ENCODE measurements around the gene PRDX3.
"Not testable (repeated sequence)": the region's sequence is repeated elsewhere in the genome, so short reads cannot be mapped to it uniquely, and the experiment has no call there.

PRDX3 gene

DNA sequence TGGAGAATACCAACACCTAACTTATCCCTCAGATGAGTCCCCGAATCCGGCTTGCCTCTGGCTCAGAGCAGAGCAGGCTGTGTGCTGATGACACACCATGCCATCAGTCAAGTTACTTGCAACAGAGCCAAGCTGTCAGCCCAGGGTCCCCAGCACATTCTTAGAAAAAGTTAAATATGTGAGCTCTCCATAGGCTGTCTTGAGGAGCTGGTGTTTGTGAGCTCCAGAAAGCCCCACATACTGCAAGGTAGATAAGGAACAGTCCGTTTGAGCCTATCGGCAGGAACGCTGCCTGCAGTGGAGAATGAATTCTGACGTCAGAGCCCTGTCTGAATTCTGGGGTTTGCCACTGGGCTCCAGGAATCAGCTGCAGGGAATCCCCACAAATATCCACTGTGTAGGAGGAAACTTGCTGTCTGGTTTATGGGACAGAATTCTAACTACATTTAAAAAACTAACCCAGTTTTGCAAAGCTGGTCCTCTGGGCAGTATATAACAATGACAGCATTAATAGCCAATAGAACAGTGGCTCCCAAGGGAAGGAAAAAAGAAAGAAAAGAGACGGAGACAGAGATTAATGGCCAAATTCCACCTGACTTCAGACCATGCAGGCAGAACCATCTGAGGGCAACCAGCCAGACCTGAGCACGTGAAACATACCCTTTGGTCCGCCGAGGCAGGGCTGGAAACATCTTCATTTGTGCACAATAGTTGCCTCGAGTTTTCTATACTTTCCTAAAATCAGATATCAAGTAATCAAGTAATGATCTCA is 16.7 kb downstream of the PRDX3 start:
- no peak for FAIRE-seq

DNA sequence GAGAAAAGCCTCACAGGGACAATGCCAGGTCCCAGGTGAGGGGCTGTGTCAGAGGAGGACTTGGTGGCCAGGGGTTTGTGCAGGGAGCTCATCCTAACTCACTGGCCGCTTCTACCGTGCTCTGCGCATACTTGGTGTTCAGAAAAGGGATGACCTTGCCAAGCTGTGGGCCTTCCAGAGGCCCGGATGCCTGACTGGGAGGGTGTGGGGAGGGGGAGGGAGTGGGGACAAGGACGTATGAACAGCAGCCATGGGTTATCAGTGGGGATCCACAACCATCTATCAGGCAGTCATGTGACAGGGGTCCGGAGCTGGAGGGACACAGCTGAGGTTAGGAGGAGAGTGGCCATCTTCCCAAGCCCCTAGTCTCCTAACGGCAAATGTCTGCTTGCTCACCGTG is 19.3 kb downstream of the PRDX3 start:
- FAIRE-seq = no peak

DNA sequence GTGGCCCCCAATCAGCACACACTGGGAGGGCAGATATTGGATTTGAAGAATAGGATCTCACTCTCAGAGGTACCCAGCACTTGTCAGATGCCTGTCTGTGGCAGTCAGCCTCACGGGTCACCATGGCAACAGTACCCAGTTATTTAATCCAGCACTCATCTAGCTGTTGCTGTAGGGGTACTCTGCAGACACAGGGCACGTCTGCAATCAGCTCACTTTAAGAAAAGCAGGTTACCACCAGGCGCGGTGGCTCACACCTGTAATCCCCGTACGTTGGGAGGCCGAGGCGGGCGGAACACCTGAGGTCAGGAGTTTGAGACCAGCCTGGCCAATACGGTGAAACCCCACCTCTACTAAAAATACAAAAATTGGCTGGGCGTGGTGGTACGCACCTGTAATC is 25.0 kb downstream of the PRDX3 start:
- no peak for FAIRE-seq

DNA sequence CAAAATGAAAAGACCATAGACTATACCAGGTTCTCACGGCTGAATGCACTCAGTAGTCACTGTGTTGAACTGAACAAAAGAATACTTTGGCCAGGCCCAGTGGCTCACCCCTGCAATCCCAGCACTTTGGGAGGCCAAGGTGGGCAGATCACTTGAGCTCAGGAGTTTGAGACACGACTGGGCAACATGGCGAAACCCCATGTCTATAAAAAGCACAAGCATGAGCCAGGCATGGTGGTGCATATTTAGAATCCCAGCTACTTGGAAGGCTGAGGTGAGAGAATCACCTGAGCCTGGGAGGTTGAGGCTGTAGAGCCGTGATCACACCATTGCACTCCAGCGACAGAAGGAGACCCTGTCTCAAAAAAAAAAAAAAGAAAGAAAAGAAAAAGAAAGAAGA is 25.6 kb downstream of the PRDX3 start:
- no peak for FAIRE-seq

DNA sequence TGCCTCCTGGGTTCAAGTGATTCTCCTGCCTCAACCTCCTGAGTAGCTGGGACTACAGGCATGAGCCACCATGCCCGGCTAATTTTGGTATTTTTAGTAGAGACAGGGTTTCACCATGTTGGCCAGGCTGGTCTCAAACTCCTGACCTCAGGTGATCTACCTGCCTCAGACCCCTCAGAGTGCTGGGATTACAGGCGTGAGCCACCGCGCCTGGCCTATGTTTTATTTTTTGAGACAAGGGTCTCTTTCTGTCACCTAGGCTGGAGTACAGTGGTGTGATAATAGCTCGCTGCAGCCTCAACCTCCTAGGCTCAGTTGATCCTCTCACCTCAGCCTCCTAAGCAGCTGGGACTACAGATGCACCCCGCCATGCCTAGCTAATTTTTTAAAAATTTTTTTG is 27.0 kb downstream of the PRDX3 start:
- FAIRE-seq = not testable (repeated sequence)

DNA sequence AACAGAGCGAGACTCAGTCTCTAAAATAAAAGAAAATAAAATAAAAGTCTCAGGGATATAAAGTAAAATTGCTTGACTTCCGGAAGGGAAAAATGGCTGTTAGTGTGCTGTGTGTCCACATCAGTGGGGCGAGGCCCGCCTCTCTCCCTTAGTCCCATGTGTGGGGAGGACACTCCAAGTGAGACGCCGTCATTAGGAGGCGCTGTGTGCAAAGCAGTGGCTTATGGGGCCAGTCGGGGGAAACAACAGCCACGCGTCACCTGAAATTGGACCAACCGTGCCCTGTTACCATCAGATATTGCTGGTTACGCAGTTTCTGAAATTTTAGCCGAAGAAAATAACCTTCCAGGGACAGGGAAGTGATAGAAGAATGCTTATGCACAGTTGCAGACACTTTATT is 28.9 kb downstream of the PRDX3 start:
- FAIRE-seq = no peak

DNA sequence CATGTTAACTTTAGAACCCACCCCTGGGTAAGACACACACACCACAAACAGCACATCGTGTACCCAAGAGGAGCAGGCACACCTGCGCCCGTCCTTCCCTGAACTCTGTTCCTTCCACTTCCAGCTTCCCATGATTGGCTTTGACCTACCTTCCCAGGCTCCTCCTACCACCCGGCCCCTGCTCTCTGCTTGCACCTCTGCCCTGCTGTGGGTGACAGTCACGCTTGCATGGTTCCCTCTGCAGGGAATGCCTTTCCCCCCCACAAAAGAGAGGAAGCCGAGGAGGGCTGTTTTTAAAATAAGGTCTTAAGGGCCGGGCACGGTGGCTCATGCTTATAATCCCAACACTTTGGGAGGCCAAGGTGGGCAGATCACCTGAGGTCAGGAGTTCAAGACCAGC is 29.5 kb downstream of the PRDX3 start:
- no peak for FAIRE-seq

DNA sequence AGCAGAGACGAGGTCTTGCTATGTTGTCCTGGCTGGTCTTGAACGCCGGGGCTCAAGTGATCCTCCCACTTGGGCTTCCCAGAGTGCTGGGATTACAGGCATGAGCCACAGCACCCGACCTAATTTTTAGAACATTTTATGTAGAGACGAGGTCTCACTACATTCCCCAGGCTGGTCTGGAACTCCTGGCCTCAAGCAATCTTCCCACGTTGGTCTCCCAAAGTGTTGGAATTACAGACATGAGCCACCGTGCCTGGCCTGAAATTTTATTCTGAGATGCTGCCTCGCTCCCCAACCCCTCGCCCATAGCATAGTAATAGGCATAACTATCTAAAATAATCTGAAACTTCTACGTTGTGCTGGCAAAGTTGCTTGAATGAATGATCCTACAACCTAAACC is 35.0 kb downstream of the PRDX3 start:
- no peak for FAIRE-seq

DNA sequence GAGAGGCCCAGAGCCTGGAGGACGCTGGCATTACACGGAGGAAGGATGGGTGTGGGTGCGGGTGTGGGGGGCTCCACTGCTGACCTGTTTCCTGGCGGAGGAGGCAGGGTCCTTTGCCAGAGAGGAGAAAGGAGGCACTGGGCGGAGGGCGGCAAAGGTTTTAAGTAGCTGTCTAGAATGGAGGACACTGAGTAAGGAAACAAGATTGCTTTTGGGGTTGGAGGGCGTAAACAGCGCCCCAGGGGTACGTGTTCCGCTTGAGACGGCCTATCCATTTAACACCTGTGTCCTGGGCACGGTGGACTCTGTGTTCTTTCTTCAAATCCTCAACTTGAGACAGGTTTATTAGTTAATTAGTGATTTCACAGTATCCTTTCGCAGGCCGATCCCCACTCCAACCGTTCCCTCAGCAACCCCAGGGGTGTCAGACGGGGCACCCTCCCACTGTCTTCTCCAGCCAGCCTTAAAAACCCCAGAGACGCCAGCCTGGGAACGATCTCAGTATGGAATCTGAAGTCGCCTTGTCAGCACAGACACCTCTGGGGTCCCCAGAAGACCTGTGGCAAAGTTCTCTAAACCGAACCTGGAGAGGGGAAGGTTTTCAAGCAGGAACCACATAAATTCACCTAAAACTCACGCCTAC is 37.9 kb downstream of the PRDX3 start:
- FAIRE-seq = no peak

DNA sequence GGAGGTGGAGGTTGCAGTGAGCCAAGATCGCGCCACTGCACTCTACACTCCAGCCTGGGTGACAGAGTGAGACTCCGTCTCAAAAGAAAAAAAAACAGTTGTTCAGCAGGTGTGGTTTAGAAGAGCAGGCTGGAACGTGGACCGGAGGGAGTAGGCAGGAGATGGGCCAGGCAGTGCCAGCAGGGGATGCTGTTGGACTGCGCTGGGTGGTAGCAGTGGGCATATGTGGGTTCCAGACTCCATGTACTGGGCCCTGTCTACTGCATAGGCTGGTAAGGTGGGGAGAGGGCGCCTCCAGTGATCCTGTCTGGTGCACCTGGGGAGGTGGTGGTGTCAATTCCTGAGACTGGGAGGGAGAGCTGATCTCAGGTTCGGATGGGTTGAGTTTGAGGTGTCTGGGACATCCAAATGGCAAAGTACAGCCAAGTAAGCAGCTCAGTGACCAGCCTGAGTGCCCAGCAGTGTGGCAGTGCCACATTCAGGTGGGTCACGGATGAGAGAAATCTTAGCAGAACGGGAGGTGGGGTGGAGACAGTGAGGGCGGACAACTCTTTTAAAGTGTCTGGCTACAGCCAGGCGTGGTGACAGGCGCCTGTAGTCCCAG is 39.0 kb downstream of the PRDX3 start:
- FAIRE-seq = no peak

DNA sequence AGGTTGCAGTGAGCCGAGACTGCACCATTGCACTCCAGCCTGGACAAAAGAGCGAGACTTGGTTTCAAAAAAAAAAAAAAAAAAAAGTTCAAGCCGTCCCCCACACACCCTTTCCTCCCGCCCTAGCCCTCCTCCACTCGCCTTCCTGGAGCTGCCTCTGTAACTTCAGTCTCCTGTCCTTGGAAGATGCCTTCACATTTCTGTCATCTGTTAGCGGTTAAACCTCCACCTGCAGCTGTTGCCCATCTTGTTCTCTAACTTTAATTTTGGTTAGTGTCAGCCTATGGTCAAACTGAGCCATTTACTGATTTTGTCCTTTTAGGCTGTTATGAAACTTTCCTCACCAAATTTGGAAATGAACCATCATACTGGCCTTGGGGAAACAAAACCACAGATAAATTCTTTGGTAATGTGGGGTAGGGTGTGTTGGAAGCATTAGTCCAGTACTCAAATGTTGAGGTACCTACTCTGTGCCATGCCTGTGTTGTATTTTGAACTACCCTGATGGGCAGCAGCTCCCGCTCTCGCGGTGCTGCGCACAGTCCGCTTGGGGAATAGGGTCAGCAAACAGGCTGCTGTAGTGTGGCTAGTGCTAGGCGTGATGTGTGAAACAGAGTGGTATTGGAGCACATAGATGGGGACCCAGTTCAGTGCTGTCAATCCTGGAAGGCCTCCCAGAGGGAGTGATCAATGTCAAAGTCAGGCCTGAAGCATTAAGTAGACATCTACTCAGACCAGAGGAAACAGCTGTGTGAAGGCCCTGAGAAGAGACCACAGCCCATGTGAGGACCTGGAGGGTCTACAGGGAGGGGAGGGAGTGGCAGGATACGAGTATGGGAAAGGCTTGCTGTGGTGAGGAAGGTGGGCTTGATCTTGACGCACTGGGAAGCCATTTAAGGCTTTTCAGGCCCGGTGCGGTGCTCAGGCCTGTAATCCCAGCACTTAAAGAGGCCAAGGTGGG is 40.0 kb downstream of the PRDX3 start:
- no peak for FAIRE-seq

DNA sequence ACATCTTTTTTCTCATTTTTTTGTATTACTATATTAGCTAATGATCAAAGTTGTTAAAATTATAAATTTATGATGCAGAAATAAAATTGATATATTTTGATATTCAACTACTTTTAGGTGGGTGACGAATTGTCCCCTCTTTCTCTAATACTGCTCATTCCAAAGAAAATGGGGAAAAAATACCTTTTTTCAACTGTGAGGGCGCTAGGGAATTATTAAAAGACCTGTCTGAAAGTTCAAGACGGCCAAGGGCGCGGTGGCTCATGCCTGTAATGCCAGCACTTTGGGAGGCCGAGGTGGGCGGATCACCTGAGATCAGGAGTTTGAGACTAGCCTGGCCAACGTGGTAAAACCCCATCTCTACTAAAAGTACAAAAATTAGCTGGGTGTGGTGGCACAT is 40.7 kb downstream of the PRDX3 start:
- not testable (repeated sequence) for FAIRE-seq

DNA sequence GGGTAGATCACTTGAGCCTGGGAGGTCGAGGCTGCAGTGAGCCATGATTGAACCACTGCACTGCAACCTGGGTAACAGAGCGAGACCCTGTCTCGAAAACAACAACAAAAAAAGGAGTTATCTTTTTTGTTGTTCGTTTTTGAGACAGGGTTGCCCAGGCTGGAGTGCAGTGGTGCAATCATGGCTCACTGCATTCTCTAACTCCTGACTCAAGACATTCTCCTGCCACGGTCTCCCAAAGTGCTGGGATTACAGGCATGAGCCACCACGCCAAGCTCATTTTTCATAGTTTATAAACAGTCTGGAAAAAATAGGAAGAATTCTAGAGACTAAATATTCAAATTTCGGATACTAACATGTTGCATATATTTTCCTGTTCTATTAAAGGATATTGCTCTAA is 42.5 kb downstream of the PRDX3 start:
- FAIRE-seq = no peak

DNA sequence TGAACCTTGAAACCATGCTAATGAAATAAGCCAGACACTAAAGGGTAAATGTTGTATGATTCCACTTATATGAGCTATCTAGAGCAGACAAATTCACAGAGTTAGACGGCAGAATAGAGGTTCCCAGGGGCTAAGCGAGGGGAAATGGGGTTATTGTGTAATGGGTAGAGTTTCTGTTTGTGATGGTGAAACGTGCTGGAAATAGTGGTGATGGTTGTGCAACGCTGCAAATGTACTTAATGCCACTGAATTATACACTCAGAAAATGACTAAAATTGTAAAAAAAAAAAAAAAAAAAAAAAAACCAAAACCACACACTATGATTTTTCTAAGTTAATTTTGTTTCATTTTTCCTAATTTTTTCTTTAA is 43.1 kb downstream of the PRDX3 start:
- no peak for FAIRE-seq

DNA sequence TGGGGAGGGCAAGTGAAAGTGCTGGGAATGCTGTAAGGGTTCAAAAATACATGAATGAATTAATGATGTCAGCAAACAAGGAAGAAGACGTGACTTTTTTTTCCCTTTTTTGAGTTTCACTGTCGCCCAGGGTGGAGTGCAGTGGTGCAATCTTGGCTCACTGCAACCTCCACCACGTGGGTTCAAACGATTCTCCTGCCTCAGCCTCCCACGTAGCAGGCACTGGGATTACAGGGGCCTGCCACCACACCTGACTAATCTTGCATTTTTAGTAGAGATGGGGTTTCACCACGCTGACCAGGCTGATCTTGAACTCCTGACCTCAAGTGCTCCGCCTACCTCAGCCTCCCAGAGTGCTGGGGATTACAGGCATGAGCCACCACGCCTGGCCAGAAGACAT is 44.7 kb downstream of the PRDX3 start:
- FAIRE-seq = no peak

DNA sequence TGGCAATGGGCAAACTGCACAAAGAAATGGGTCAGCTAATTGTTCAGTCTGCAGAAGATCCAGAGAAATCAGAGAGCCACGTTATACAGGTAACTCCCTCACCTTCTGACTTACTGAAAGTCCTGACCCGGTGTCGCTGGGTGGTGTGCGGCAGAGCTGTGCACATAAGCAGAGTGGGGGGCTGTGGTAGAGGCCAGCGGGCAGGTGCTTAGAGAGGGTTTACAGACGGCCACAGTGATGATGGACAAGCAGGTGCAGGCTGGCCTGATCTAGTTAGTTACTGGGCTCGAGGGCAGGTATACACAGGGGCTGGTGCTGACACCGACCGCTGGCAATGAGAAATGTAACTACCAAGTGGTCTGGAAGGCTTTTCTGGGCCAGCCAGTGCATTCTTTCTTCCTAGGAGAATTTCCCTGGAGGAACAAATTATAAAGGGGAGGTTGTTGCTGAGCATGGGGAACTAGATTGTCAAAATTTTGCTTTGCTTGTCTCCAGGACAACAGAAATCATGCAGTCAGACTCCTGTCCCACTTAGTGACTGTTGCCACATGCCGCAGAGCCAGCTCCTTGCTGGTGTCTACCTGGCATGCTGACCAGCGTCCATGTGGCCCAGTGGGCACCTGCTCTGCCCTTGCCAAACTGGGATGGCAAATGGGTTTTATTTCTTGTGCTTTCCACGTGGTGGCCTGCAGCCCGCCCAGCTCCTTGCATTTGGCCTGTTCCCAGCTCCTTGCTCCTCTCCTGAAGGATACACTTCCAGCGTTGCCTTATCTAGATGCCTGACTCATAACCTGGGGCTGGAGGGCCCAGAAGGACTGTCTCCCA is 45.9 kb downstream of the PRDX3 start:
- FAIRE-seq = no peak

DNA sequence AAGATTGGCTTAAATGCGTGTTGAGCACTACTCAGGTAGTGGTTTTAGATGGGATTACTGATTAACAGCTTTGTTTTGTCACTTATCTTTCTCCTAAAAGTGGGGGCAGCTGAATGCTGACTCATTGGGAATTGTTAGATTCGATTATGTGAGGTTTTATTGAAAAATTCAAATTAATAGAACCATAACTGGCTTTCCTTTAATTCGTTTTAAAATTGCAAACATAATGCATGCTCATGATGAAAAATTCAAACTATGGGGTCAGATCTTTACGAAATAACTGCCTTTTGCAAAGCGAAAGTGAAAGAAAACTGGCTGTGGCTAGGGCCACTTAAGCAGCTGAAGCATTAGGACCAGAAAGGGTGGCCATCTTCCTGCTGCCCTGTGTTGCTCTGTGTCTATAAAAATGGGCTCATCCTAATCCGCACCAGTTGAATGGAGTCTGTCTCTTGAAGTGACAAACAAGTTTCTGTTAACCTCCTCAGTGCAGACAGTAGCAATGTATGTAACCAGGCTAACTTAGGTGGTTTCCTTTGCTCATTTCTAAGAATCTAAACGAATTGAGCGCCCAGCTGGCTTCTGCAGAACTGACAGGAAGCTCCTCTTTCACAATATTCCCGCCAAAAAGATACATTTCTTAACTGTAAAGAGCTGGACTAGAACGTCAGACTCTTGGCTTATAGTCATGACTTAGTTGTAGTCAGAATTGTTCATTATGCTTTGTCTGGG is 46.9 kb downstream of the PRDX3 start:
- FAIRE-seq = no peak

DNA sequence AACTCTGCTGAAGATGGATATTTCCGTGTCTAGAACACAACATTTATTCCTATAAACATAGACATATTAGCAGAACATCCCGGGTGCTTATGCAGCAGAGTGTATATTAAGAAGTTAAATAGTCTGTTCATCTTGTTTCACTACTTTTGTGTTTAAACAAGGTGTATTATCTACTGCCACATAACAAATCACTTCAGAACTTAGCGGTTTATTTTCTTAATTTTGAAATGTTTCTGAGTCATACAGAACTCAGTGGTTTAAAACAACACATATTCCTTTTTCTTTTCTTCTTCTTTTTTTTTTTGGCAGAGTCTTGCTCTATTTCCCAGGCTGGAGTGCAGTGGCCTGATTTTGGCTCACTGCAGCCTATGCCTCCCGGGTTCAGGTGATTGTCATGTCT is 48.9 kb downstream of the PRDX3 start:
- FAIRE-seq = no peak

DNA sequence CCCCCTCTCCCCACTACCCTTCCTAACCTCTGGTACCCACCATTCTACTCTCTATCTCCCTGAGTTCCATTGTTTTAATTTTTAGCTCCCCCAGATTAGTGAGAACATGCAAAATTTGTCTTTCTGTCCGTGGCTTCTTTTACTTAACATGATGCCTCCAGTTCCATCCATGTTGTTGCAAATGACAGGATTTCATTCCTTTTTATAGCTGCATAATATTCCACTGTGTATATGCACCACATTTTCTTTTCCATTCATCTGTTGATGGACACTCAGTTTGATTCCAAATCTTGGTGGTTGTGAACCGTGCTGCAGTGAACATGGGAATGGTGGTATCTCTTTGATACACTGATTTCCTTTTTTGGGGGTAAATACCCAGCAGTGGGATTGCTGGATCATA is 52.7 kb downstream of the PRDX3 start:
- no peak for FAIRE-seq

DNA sequence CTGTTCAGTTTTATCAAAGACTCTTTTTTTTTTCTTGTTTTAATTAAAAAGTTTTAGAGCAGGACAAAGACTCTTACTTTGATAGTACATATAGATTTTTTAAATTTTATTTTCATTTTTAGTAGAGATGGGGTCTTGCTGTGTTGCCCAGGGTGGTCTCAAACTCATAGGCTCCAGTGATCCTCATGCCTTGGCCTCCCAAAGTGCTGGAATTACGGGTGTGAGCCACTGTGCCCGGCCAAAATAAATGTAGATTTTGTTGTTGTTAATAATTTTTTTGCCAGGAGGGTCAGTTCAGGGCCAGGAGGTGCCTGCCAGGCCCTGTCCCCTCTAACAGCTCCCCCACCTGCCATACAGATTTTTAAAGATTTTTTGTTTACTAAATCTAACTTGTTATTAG is 57.7 kb downstream of the PRDX3 start:
- no peak for FAIRE-seq

DNA sequence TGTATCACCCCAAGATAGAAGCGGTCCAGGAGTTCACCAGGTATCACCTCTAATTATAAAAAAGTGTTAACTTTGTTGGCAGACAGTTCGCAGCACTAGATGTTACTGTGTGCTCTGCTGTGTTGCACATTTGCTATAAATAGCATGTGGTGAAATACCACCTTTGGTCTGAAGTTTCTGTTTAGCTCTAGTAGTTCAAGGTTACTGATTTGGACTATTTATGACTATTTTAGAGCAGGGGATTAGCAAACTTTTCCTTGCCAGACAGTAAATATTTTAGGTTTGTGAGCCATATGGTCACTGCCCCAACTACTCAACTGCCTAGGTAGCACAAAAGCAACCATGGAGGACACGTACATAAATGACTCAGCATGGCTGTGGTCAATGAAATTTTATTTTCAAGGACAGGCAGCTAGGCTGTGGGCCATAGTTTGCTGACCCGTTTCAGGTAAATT is 58.2 kb downstream of the PRDX3 start:
- no peak for FAIRE-seq

DNA sequence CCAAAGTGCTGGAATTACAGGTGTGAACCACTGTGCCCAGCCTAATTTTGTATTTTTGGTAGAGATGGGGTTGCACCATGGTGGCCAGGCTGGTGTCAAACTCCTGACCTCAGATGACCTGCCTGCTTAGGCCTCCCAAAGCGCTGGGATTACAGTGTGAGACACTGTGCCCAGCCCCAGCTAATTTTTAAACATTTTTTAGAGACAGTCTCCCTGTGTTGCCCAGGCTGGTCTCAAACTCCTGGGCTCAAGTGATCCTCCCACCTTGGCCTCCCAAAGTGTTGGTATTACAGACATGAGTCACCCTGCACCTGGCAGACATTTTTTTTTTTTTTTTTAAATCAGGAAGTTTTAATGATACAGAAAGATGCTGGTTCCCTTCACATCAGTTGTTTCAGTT is 59.2 kb downstream of the PRDX3 start:
- no peak for FAIRE-seq
